ENCODE results near the gene KRTAP12-3. TPM values are rescaled to one million over a fixed set of nuclear protein-coding genes. Genes with fewer than 3 reads are reported as not detected.

The KRTAP12-3 gene
- polyA plus RNA-seq, 1 of the 3 experiments (the other 2 are of a cell fraction) = not detected

DNA sequence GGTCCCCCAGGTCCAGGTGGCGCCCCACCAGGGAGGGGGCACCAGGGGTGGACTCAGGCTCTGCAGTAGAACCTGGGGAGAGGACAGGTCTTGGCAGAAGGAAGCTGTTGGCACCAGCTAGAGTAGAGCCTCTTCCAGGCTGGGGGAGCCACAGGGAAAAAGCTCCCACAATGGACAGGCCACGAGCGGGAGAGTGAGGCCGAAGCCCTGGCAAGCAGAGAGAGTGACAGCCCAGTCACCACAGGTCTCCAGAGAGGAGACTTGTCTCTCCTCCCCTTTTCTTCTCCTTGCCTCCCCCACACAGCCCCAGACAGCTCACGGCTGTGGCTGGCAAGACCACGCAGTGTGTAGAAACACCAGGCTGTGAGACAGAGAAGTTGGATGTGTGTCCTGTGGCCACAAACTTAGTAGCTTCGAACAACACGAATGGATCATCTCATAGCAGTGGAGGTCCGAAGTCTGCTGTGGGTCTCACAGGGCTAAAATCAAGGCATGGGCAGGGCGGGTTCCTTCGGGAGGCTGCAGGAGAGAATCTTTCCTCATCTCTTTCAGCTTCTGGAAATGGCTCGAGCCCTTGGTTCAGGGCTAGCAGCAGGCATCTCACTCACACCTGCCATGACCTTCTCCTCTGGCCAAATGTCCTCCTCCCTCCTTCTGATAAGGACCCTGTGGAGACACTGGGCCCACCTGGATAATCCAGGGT, 6.6 kb upstream of the KRTAP12-3 start:
- H4K20me1 ChIP-seq (ENCODE audit: insufficient read depth) = no peaks in the 10 kb centered on the region
- H3K4me3 ChIP-seq (ENCODE audit: low read depth in 2 of 2, low read length in 1 of 2) = no peak overlapping the region
- POLR2A ChIA-PET = no interaction called here
- H2AFZ ChIP-seq (ENCODE audit: low read depth) = no peak overlapping the region
- TF ChIP-seq MEF2A (IDR thresholded peaks at IDR 0.05; ENCODE audit: borderline replicate concordance, low read depth) = no peak
- TF ChIP-seq, protein P1, sequence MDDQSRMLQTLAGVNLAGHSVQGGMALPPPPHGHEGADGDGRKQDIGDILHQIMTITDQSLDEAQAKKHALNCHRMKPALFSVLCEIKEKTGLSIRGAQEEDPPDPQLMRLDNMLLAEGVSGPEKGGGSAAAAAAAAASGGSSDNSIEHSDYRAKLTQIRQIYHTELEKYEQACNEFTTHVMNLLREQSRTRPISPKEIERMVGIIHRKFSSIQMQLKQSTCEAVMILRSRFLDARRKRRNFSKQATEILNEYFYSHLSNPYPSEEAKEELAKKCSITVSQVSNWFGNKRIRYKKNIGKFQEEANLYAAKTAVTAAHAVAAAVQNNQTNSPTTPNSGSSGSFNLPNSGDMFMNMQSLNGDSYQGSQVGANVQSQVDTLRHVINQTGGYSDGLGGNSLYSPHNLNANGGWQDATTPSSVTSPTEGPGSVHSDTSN (IDR thresholded peaks at IDR 0.05) = no peak
- no peak for TF ChIP-seq FOSL2 (IDR thresholded peaks at IDR 0.05; ENCODE audit: borderline replicate concordance, low read depth)
- no peak for TF ChIP-seq NFIC (IDR thresholded peaks at IDR 0.05; ENCODE audit: borderline replicate concordance)
- no peak for TF ChIP-seq GATA2 (CRISPR knock-in tag; IDR thresholded peaks at IDR 0.05)
- no peak for TF ChIP-seq YY1 (IDR thresholded peaks at IDR 0.05; ENCODE audit: low read depth)
- DNase-seq = no peak
- 12% methylated on average over 9 of the region's 12 CpGs for WGBS (ENCODE audit: low lambda C conversion rate)
- H3K36me3 ChIP-seq (replicated peaks in 1 of 2; ENCODE audit: control insufficient read depth in 1 of 2, insufficient read depth in 2 of 2, low read length in 1 of 2) = no peaks in the 10 kb centered on the region
- H3K9me2 ChIP-seq = no peaks in the 10 kb centered on the region
- no peaks in the 10 kb centered on the region for H3K4me1 ChIP-seq (ENCODE audit: control insufficient read depth in 1 of 2, insufficient read depth in 2 of 2, low read depth in 1 of 2, low read length in 1 of 2)
- H3K27me3 ChIP-seq (ENCODE audit: insufficient read depth) = peaks cover 62% of the 10 kb centered on the region
- no peak overlapping the region for H3K4me2 ChIP-seq
- H3K9me3 ChIP-seq = no peaks in the 10 kb centered on the region
- H3K9ac ChIP-seq = no peak overlapping the region
- no peaks in the 10 kb centered on the region for H3K79me2 ChIP-seq (ENCODE audit: insufficient read depth)
- CTCF ChIA-PET = no interaction called here
- H3K27ac ChIP-seq (ENCODE audit: low read depth in 2 of 2, low read length in 1 of 2) = no peak overlapping the region
- H3F3A ChIP-seq (replicated peaks; ENCODE audit: insufficient read depth) = no peaks in the 10 kb centered on the region

DNA sequence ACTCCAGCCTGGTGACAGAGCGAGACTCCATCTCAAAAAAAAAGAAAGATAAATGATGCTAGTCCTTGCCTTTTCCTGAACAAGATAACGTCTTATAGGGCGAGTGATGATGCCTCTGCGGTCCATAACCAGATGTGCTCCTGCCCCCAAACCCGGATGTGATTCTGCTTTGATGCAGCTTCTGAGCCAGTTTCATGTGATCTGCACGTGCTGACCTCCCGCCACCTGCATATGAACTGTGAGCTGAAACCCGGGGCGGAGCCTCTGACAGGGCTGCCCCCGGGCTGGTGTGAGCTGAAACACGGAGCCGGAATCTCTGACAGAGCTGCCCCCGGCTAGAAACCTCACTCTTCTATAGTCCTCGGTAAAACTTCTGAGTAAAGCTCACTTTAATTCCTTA, 4.6 kb upstream of the KRTAP12-3 start:
- Histone ChIP-seq H2AFZ (ENCODE audit: low read depth) (no peak overlapping the region), H4K20me1 (ENCODE audit: insufficient read depth) (no peaks in the 10 kb centered on the region)
- POLR2A ChIA-PET = no interaction called here

More for the DNA sequence above, 4.6 kb upstream of the KRTAP12-3 start:
- no peak overlapping the region for H3K9ac ChIP-seq
- H3F3A ChIP-seq (replicated peaks; ENCODE audit: insufficient read depth) = no peaks in the 10 kb centered on the region
- no peak overlapping the region for H3K4me3 ChIP-seq (ENCODE audit: low read depth in 2 of 2, low read length in 1 of 2)
- H3K27me3 ChIP-seq (ENCODE audit: insufficient read depth) = peaks cover 46% of the 10 kb centered on the region
- H3K9me3 ChIP-seq = no peaks in the 10 kb centered on the region
- no peaks in the 10 kb centered on the region for H3K36me3 ChIP-seq (replicated peaks in 1 of 2; ENCODE audit: control insufficient read depth in 1 of 2, insufficient read depth in 2 of 2, low read length in 1 of 2)
- no peak for DNase-seq
- 8% methylated on average over 8 of the region's 14 CpGs for WGBS (ENCODE audit: low lambda C conversion rate)
- H3K9me2 ChIP-seq = no peaks in the 10 kb centered on the region
- no peaks in the 10 kb centered on the region for H3K4me1 ChIP-seq (ENCODE audit: control insufficient read depth in 1 of 2, insufficient read depth in 2 of 2, low read depth in 1 of 2, low read length in 1 of 2)
- TF ChIP-seq MEF2A (IDR thresholded peaks at IDR 0.05; ENCODE audit: borderline replicate concordance, low read depth) (no peak), TCF12 (IDR thresholded peaks at IDR 0.05) (no peak), RAD21 (IDR thresholded peaks at IDR 0.05; ENCODE audit: low read length) (no peak), ELF1 (IDR thresholded peaks at IDR 0.05) (no peak), SIN3A (IDR thresholded peaks at IDR 0.05; ENCODE audit: borderline replicate concordance, low read depth, low read length) (no peak), GABPA (IDR thresholded peaks at IDR 0.05; ENCODE audit: low read depth) (no peak), JUND (IDR thresholded peaks at IDR 0.05) (no peak), FOXJ3 (CRISPR knock-in tag; IDR thresholded peaks at IDR 0.05) (no peak), FOXM1 (IDR thresholded peaks at IDR 0.05; ENCODE audit: low read depth) (no peak), SMC3 (IDR thresholded peaks at IDR 0.05; ENCODE audit: low read depth, low read length) (no peak), RCOR1 (IDR thresholded peaks at IDR 0.05; ENCODE audit: low read length) (no peak), RFX5 (IDR thresholded peaks at IDR 0.05; ENCODE audit: low read length) (no peak), RXRA (IDR thresholded peaks at IDR 0.05; ENCODE audit: borderline replicate concordance, low read depth) (no peak)
- TF ChIP-seq, protein P2, sequence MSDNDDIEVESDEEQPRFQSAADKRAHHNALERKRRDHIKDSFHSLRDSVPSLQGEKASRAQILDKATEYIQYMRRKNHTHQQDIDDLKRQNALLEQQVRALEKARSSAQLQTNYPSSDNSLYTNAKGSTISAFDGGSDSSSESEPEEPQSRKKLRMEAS (IDR thresholded peaks at IDR 0.05; ENCODE audit: low read depth) = no peak
- TF ChIP-seq, protein P1 (IDR thresholded peaks at IDR 0.05) = no peak
- TF ChIP-seq, protein P3, sequence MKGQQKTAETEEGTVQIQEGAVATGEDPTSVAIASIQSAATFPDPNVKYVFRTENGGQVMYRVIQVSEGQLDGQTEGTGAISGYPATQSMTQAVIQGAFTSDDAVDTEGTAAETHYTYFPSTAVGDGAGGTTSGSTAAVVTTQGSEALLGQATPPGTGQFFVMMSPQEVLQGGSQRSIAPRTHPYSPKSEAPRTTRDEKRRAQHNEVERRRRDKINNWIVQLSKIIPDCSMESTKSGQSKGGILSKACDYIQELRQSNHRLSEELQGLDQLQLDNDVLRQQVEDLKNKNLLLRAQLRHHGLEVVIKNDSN (IDR thresholded peaks at IDR 0.05; ENCODE audit: borderline replicate concordance, low read depth) = no peak
- TF ChIP-seq, protein P4, sequence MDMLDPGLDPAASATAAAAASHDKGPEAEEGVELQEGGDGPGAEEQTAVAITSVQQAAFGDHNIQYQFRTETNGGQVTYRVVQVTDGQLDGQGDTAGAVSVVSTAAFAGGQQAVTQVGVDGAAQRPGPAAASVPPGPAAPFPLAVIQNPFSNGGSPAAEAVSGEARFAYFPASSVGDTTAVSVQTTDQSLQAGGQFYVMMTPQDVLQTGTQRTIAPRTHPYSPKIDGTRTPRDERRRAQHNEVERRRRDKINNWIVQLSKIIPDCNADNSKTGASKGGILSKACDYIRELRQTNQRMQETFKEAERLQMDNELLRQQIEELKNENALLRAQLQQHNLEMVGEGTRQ (IDR thresholded peaks at IDR 0.05; ENCODE audit: borderline replicate concordance, low read depth, low read length) = no peak
- TF ChIP-seq, protein P5, sequence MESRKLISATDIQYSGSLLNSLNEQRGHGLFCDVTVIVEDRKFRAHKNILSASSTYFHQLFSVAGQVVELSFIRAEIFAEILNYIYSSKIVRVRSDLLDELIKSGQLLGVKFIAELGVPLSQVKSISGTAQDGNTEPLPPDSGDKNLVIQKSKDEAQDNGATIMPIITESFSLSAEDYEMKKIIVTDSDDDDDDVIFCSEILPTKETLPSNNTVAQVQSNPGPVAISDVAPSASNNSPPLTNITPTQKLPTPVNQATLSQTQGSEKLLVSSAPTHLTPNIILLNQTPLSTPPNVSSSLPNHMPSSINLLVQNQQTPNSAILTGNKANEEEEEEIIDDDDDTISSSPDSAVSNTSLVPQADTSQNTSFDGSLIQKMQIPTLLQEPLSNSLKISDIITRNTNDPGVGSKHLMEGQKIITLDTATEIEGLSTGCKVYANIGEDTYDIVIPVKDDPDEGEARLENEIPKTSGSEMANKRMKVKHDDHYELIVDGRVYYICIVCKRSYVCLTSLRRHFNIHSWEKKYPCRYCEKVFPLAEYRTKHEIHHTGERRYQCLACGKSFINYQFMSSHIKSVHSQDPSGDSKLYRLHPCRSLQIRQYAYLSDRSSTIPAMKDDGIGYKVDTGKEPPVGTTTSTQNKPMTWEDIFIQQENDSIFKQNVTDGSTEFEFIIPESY (IDR thresholded peaks at IDR 0.05; ENCODE audit: borderline replicate concordance, low read depth) = no peak
- no peak overlapping the region for H3K27ac ChIP-seq (ENCODE audit: low read depth in 2 of 2, low read length in 1 of 2)
- no peaks in the 10 kb centered on the region for H3K79me2 ChIP-seq (ENCODE audit: insufficient read depth)
- CTCF ChIA-PET = interaction anchor here (0.9 kb wide), 1 partner anchor 24 kb away, joined by 3 read pairs; no protein-coding TSS in a partner anchor
- no peak overlapping the region for H3K4me2 ChIP-seq

Data from SK-N-SH (cell line).